CD4-positive, alpha-beta T cell (primary cell): Measurements from ENCODE around the gene TBX18. TPM values are rescaled to one million over a fixed set of nuclear protein-coding genes. Genes with fewer than 3 reads are reported as not detected.

Experiments used
- ATAC-seq: fragments of 200-7000 bp; cut with Tn5 transposase; one replicate; pipeline ENCODE4 v1.10.0; 2022; ENCODE audit warnings: mild to moderate bottlenecking; ENCODE audit not compliant: poor library complexity
- CTCF ChIA-PET: fragments of 350-600 bp; sonication (Branson Sonifier 250); formaldehyde crosslinking; loops from one replicate; lab custom pipeline; 2021; ENCODE audit warnings: antibody characterized with exemption, inconsistent platforms; lab: Charles Lee
- POLR2A ChIA-PET: fragments of 350-600 bp; sonication (Branson Sonifier 250); formaldehyde crosslinking; loops from one replicate; lab custom pipeline; 2021; ENCODE audit warnings: antibody characterized with exemption, inconsistent platforms; lab: Charles Lee
- DNase-seq, 14 experiments: peaks; one replicate each; pipeline ENCODE4 v3.0.0-alpha.2; 2013 to 2020; ENCODE audit warnings: mixed read lengths in 2 of 14
- H3K27ac ChIP-seq, 2 donors: one replicate each; pipeline versions ENCODE4 v1.5.1 to v1.7.0; 2013; ENCODE audit warnings: low read length in 2 of 2, low read depth in 1 of 2, mild to moderate bottlenecking in 1 of 2
- H3K27me3 ChIP-seq, 2 experiments: 1 replicate in 1 of 2; 2 replicates in 1 of 2; pipeline versions ENCODE4 v1.6.1 to v1.7.0; 2013; ENCODE audit warnings: low read length in 2 of 2, control low read depth in 1 of 2, mild to moderate bottlenecking in 1 of 2, moderate library complexity in 1 of 2; ENCODE audit not compliant: insufficient read depth in 2 of 2, control insufficient read depth in 1 of 2
- H3K36me3 ChIP-seq: one replicate; pipeline ENCODE4 v1.6.1; 2013; ENCODE audit warnings: low read length, control low read depth; ENCODE audit not compliant: insufficient read depth
- H3K4me1 ChIP-seq: one replicate; pipeline ENCODE4 v1.6.1; 2013; ENCODE audit warnings: low read length, control low read depth; ENCODE audit not compliant: insufficient read depth
- H3K4me3 ChIP-seq: one replicate; pipeline ENCODE4 v1.5.1; 2013; ENCODE audit warnings: mild to moderate bottlenecking, low read length, moderate library complexity
- H3K9me3 ChIP-seq, 2 experiments: 1 replicate in 1 of 2; 2 replicates in 1 of 2; pipeline versions ENCODE4 v1.6.1 to v1.7.0; 2013; ENCODE audit warnings: low read length in 2 of 2, mild to moderate bottlenecking in 2 of 2, control low read depth in 1 of 2, moderate library complexity in 1 of 2; ENCODE audit not compliant: control insufficient read depth in 1 of 2, insufficient read depth in 1 of 2
- H3K27ac Mint-ChIP-seq: one replicate; pipeline ENCODE4 v1.8.0; 2020; ENCODE audit warnings: mixed read lengths
- H3K27me3 Mint-ChIP-seq: one replicate; pipeline ENCODE4 v1.8.0; 2021; ENCODE audit warnings: mixed read lengths
- H3K36me3 Mint-ChIP-seq: one replicate; pipeline ENCODE4 v1.8.0; 2021; ENCODE audit warnings: low read depth, mixed read lengths
- H3K4me1 Mint-ChIP-seq: one replicate; pipeline ENCODE4 v1.8.0; 2021; ENCODE audit warnings: low read depth, mixed read lengths
- H3K4me3 Mint-ChIP-seq: one replicate; pipeline ENCODE4 v1.8.0; 2020; ENCODE audit warnings: mild to moderate bottlenecking, mixed read lengths
- H3K9me3 Mint-ChIP-seq: one replicate; pipeline ENCODE4 v1.8.0; 2020; ENCODE audit warnings: mixed read lengths
- CTCF ChIP-seq: fragments of 200-600 bp; IDR thresholded peaks from one replicate; pipeline ENCODE4 v1.8.0; 2022; ENCODE audit warnings: antibody characterized with exemption, mild to moderate bottlenecking
- intact Hi-C, 2 experiments: fragments of 100-400 bp; cut with DNase I in 1 of 2; cut with micrococcal nuclease in 1 of 2; formaldehyde crosslinking; loops; one replicate each; pipeline versions ENCODE4 v1.15.1 to v1.9.0; 2023 to 2025; cut with DNase I, micrococcal nuclease
- total RNA-seq, 174 experiments: library from RNA in 2 of 174; stranded (reverse) in 2 of 174; gene quantifications; one replicate each; pipeline ENCODE4 v1.2.3 and lab custom pipeline; 2021 to 2026

Gene TBX18
- total RNA-seq, 2 experiments from 2014 or later = not detected

- ATAC-seq (no peak), DNase-seq (no peak)
- Histone ChIP-seq H3K36me3 (no peaks in the 10 kb centered on the region), H3K27ac (no peak overlapping the region), H3K4me3 (no peak overlapping the region), H3K4me1 (no peaks in the 10 kb centered on the region), H3K27me3 (no peaks in the 10 kb centered on the region), H3K9me3 (peaks cover 0 to 3% of the 10 kb centered on the region in 2 experiments)
- H3K9me3 Mint-ChIP-seq = peaks cover 8% of the 10 kb centered on the region
- TF ChIP-seq CTCF = no peak
- H3K27me3 Mint-ChIP-seq = no peaks in the 10 kb centered on the region
- H3K4me3 Mint-ChIP-seq = no peak overlapping the region
- no peaks in the 10 kb centered on the region for H3K4me1 Mint-ChIP-seq
- no peak overlapping the region for H3K27ac Mint-ChIP-seq
- intact Hi-C loops = no loop called here
- CTCF ChIA-PET = no interaction called here
- POLR2A ChIA-PET = no interaction called here
- H3K36me3 Mint-ChIP-seq = no peaks in the 10 kb centered on the region
Measured at GRCh38 chr6:84687431-84687830, 77.0 kb downstream of the TBX18 start.

- peak in 1 of 14 experiments; percentile 1 for DNase-seq
Measured at GRCh38 chr6:84685983-84686584, 78.3 kb downstream of the TBX18 start.

GRCh38 chr6:84681693-84682326 lies 82.6 kb downstream of the TBX18 start:
- no peak for ATAC-seq
- H3K36me3 Mint-ChIP-seq = no peaks in the 10 kb centered on the region
- H3K9me3 Mint-ChIP-seq = peaks cover 8% of the 10 kb centered on the region
- Histone ChIP-seq H3K9me3 (no peaks in the 10 kb centered on the region), H3K4me3 (no peak overlapping the region), H3K27me3 (no peaks in the 10 kb centered on the region), H3K4me1 (no peaks in the 10 kb centered on the region), H3K27ac (no peak overlapping the region), H3K36me3 (no peaks in the 10 kb centered on the region)
- no peaks in the 10 kb centered on the region for H3K4me1 Mint-ChIP-seq
- no peak overlapping the region for H3K27ac Mint-ChIP-seq
- no peaks in the 10 kb centered on the region for H3K27me3 Mint-ChIP-seq
- ChIA-PET POLR2A (no interaction called here), CTCF (no interaction called here)
- no peak for TF ChIP-seq CTCF
- no peak for DNase-seq
- intact Hi-C loops = no loop called here
- H3K4me3 Mint-ChIP-seq = no peak overlapping the region

More at GRCh38 chr6:84685983-84686584, 78.3 kb downstream of the TBX18 start:
- H3K9me3 ChIP-seq = no peaks in the 10 kb centered on the region
- H3K36me3 Mint-ChIP-seq = no peaks in the 10 kb centered on the region
- H3K4me3 ChIP-seq = no peak overlapping the region
- TF ChIP-seq CTCF = no peak
- H3K4me3 Mint-ChIP-seq = no peak overlapping the region
- H3K9me3 Mint-ChIP-seq = peaks cover 10% of the 10 kb centered on the region
- ChIA-PET CTCF (interaction anchor here (1.0 kb wide), 1 partner anchor 38 kb away, joined by 3 read pairs; no protein-coding TSS in a partner anchor), POLR2A (no interaction called here)
- no peaks in the 10 kb centered on the region for H3K36me3 ChIP-seq
- no peak for ATAC-seq
- H3K27ac ChIP-seq = no peak overlapping the region
- intact Hi-C loops = no loop called here
- no peaks in the 10 kb centered on the region for H3K4me1 Mint-ChIP-seq
- no peaks in the 10 kb centered on the region for H3K27me3 ChIP-seq
- H3K27ac Mint-ChIP-seq = no peak overlapping the region
- H3K4me1 ChIP-seq = no peaks in the 10 kb centered on the region
- no peaks in the 10 kb centered on the region for H3K27me3 Mint-ChIP-seq
